Measurements from ENCODE around the gene ABHD1. TPM values are rescaled to one million over a fixed set of nuclear protein-coding genes. Genes with fewer than 3 reads are reported as not detected.

The ABHD1 gene
- total and polyA plus RNA-seq, 8 donors: 0.69 to 1.3 (median 1.0) TPM; not detected in 2

GRCh38 chr2:27177441-27178351 is 54.1 kb downstream of the ABHD1 start:
- no peak for TF ChIP-seq CTCF (IDR thresholded peaks at IDR 0.05)
- H3K27ac ChIP-seq: no peak overlapping the region
- DNase-seq (no peak), ATAC-seq (no peak)
- H3K27me3 ChIP-seq: peaks cover 0 to 28% of the 10 kb centered on the region in 2 donors
- no peaks in the 10 kb centered on the region for H3K4me1 ChIP-seq
- intact Hi-C loops (cut with DNase I): no loop called here
- no peaks in the 10 kb centered on the region for H3K36me3 ChIP-seq
- no peaks in the 10 kb centered on the region for H3K9me3 ChIP-seq
- no peak overlapping the region for H3K4me3 ChIP-seq

GRCh38 chr2:27178469-27178868 is 54.9 kb downstream of the ABHD1 start:
- Histone ChIP-seq H3K4me1 (no peaks in the 10 kb centered on the region), H3K36me3 (no peaks in the 10 kb centered on the region), H3K9me3 (no peaks in the 10 kb centered on the region), H3K4me3 (no peak overlapping the region), H3K27me3 (peaks cover 0 to 21% of the 10 kb centered on the region in 2 donors), H3K27ac (no peak overlapping the region)
- intact Hi-C loops (cut with DNase I): no loop called here
- no peak for TF ChIP-seq CTCF (IDR thresholded peaks at IDR 0.05)
- DNase-seq (no peak), ATAC-seq (no peak)

GRCh38 chr2:27179344-27180000 is 55.9 kb downstream of the ABHD1 start:
- peaks cover 0 to 21% of the 10 kb centered on the region in 2 donors for H3K27me3 ChIP-seq
- no peak overlapping the region for H3K27ac ChIP-seq
- DNase-seq (no peak), ATAC-seq (no peak)
- no peak overlapping the region for H3K4me3 ChIP-seq
- TF ChIP-seq CTCF (IDR thresholded peaks at IDR 0.05): no peak
- H3K36me3 ChIP-seq: no peaks in the 10 kb centered on the region
- no peaks in the 10 kb centered on the region for H3K9me3 ChIP-seq
- intact Hi-C loops (cut with DNase I): no loop called here
- no peaks in the 10 kb centered on the region for H3K4me1 ChIP-seq

Other genes starting within 250 kb of the ABHD1 start
- gene MAPRE3, start 153.2 kb upstream of the ABHD1 start, total RNA-seq: 10 to 100 TPM; 13.5 to 23.5 TPM
- 10 to 100 TPM in 2 of 6 donors, 1 to 10 TPM in 4; 7.1 to 12.4 (median 9.4) TPM for gene MAPRE3, start 153.2 kb upstream of the ABHD1 start, polyA plus RNA-seq (ENCODE audit: insufficient read length in 6 of 6)
- gene TMEM214, start 90.8 kb upstream of the ABHD1 start, total RNA-seq: 100 to 1,000 TPM in 1 of 2 donors, 10 to 100 TPM in 1; 84.6 to 105 TPM
- gene TMEM214, start 90.8 kb upstream of the ABHD1 start, polyA plus RNA-seq (ENCODE audit: insufficient read length in 6 of 6): 10 to 100 TPM; 59.8 to 90.4 (median 67.8) TPM
- 10 to 100 TPM; 12.0 to 20.6 TPM for gene AGBL5, start 72.1 kb upstream of the ABHD1 start, total RNA-seq
- gene AGBL5, start 72.1 kb upstream of the ABHD1 start, polyA plus RNA-seq (ENCODE audit: insufficient read length in 6 of 6): 10 to 100 TPM; 47.2 to 54.5 (median 51.9) TPM
- 100 to 1,000 TPM; 294 to 407 TPM for gene OST4, start 52.2 kb upstream of the ABHD1 start, total RNA-seq
- 100 to 1,000 TPM; 231 to 289 (median 260) TPM for gene OST4, start 52.2 kb upstream of the ABHD1 start, polyA plus RNA-seq (ENCODE audit: insufficient read length in 6 of 6)
- 100 to 1,000 TPM; 151 to 161 TPM for gene EMILIN1, start 45.2 kb upstream of the ABHD1 start, total RNA-seq
- gene EMILIN1, start 45.2 kb upstream of the ABHD1 start, polyA plus RNA-seq (ENCODE audit: insufficient read length in 6 of 6): 100 to 1,000 TPM; 137 to 268 (median 197) TPM
- 10 to 100 TPM in 1 of 2 donors, 1 to 10 TPM in 1; 4.6 to 11.5 TPM for gene KHK, start 37.0 kb upstream of the ABHD1 start, total RNA-seq
- 1 to 10 TPM; 3.8 to 6.2 (median 4.4) TPM for gene KHK, start 37.0 kb upstream of the ABHD1 start, polyA plus RNA-seq (ENCODE audit: insufficient read length in 6 of 6)
- 1 to 10 TPM; 2.8 to 3.4 TPM for gene CGREF1, start 4.7 kb upstream of the ABHD1 start, total RNA-seq
- under 1 TPM; 0.31 to 0.86 (median 0.56) TPM for gene CGREF1, start 4.7 kb upstream of the ABHD1 start, polyA plus RNA-seq (ENCODE audit: insufficient read length in 6 of 6)
- gene PREB, start 10.8 kb downstream of the ABHD1 start, total RNA-seq: 10 to 100 TPM; 50.8 to 65.3 TPM
- gene PREB, start 10.8 kb downstream of the ABHD1 start, polyA plus RNA-seq (ENCODE audit: insufficient read length in 6 of 6): 10 to 100 TPM; 34.3 to 45.7 (median 38.2) TPM
- gene PRR30, start 15.6 kb downstream of the ABHD1 start, total RNA-seq: not detected
- gene PRR30, start 15.6 kb downstream of the ABHD1 start, polyA plus RNA-seq (ENCODE audit: insufficient read length in 6 of 6): not detected
- gene TCF23, start 25.2 kb downstream of the ABHD1 start, total RNA-seq: under 1 TPM; 0.08 to 0.50 TPM
- under 1 TPM; 0.06 to 0.21 (median 0.08) TPM for gene TCF23, start 25.2 kb downstream of the ABHD1 start, polyA plus RNA-seq (ENCODE audit: insufficient read length in 6 of 6)
- 100 to 1,000 TPM in 1 of 2 donors, 10 to 100 TPM in 1; 87.5 to 102 TPM for gene ATRAID, start 88.2 kb downstream of the ABHD1 start, total RNA-seq
- 100 to 1,000 TPM; 126 to 141 (median 130) TPM for gene ATRAID, start 88.2 kb downstream of the ABHD1 start, polyA plus RNA-seq (ENCODE audit: insufficient read length in 6 of 6)
- gene SLC5A6, start 88.5 kb downstream of the ABHD1 start, total RNA-seq: 10 to 100 TPM; 27.3 to 43.7 TPM
- gene SLC5A6, start 88.5 kb downstream of the ABHD1 start, polyA plus RNA-seq (ENCODE audit: insufficient read length in 6 of 6): 10 to 100 TPM; 24.1 to 47.2 (median 31.7) TPM
- 10 to 100 TPM; 31.1 to 51.2 TPM for gene CAD, start 93.6 kb downstream of the ABHD1 start, total RNA-seq
- gene CAD, start 93.6 kb downstream of the ABHD1 start, polyA plus RNA-seq (ENCODE audit: insufficient read length in 6 of 6): 10 to 100 TPM; 39.0 to 52.8 (median 44.9) TPM
- under 1 TPM; 0.39 to 0.64 TPM for gene SLC30A3, start 139.2 kb downstream of the ABHD1 start, total RNA-seq
- gene SLC30A3, start 139.2 kb downstream of the ABHD1 start, polyA plus RNA-seq (ENCODE audit: insufficient read length in 6 of 6): under 1 TPM; 0.26 to 0.69 (median 0.48) TPM
- not detected for gene DNAJC5G, start 151.6 kb downstream of the ABHD1 start, total RNA-seq
- gene DNAJC5G, start 151.6 kb downstream of the ABHD1 start, polyA plus RNA-seq (ENCODE audit: insufficient read length in 6 of 6): under 1 TPM; 0.19 to 0.41 (median 0.30) TPM
- under 1 TPM in 1 of 2 donors, not detected in 1; 0.17 TPM for gene TRIM54, start 158.6 kb downstream of the ABHD1 start, total RNA-seq
- gene TRIM54, start 158.6 kb downstream of the ABHD1 start, polyA plus RNA-seq (ENCODE audit: insufficient read length in 6 of 6): under 1 TPM in 5 of 6 donors, not detected in 1; 0.07 to 0.14 (median 0.09) TPM
- gene UCN, start 184.6 kb downstream of the ABHD1 start, total RNA-seq: 1 to 10 TPM; 1.5 to 2.6 TPM
- gene UCN, start 184.6 kb downstream of the ABHD1 start, polyA plus RNA-seq (ENCODE audit: insufficient read length in 6 of 6): 1 to 10 TPM; 1.3 to 2.4 (median 1.8) TPM
- 100 to 1,000 TPM in 1 of 2 donors, 10 to 100 TPM in 1; 96.4 to 103 TPM for gene MPV17, start 199.3 kb downstream of the ABHD1 start, total RNA-seq
- 100 to 1,000 TPM in 1 of 6 donors, 10 to 100 TPM in 5; 91.6 to 106 (median 99.0) TPM for gene MPV17, start 199.3 kb downstream of the ABHD1 start, polyA plus RNA-seq (ENCODE audit: insufficient read length in 6 of 6)
- 10 to 100 TPM; 45.2 to 54.5 TPM for gene GTF3C2, start 232.9 kb downstream of the ABHD1 start, total RNA-seq
- 10 to 100 TPM; 63.3 to 71.7 (median 68.1) TPM for gene GTF3C2, start 232.9 kb downstream of the ABHD1 start, polyA plus RNA-seq (ENCODE audit: insufficient read length in 6 of 6)
- gene EIF2B4, start 246.5 kb downstream of the ABHD1 start, total RNA-seq: 10 to 100 TPM; 30.7 to 36.9 TPM
- gene EIF2B4, start 246.5 kb downstream of the ABHD1 start, polyA plus RNA-seq (ENCODE audit: insufficient read length in 6 of 6): 10 to 100 TPM; 50.3 to 61.4 (median 53.4) TPM
- 100 to 1,000 TPM in 1 of 2 donors, 10 to 100 TPM in 1; 91.0 to 121 TPM for gene SNX17, start 246.8 kb downstream of the ABHD1 start, total RNA-seq
- gene SNX17, start 246.8 kb downstream of the ABHD1 start, polyA plus RNA-seq (ENCODE audit: insufficient read length in 6 of 6): 100 to 1,000 TPM in 3 of 6 donors, 10 to 100 TPM in 3; 93.1 to 113 (median 102) TPM